ENCODE data around the gene AFAP1. TPM values are rescaled to one million over a fixed set of nuclear protein-coding genes. Genes with fewer than 3 reads are reported as not detected.

The AFAP1 gene
- 0.28 TPM for polyA plus RNA-seq (2012; ENCODE audit: missing spikeins)

GRCh38 chr4:7939377-7940108, at the start of gene AFAP1:
Gene AFAP1 (minus strand): TSS chr4:7939861. CDS start chr4:7872078, 67,783 bp downstream.
- FAIRE-seq (peak; percentile 74), DNase-seq (ENCODE audit: insufficient read length) (peak; percentile 94)
- TF ChIP-seq POLR2AphosphoS5 (IDR thresholded peaks at IDR 0.05; ENCODE audit: low read depth, low read length) = no peak
- no peak for TF ChIP-seq TAF1 (IDR thresholded peaks at IDR 0.05; ENCODE audit: borderline replicate concordance, low read depth, low read length)
- TF ChIP-seq POLR2A (IDR thresholded peaks at IDR 0.05; ENCODE audit: low read depth, low read length) = no peak

- TF ChIP-seq TAF1 (IDR thresholded peaks at IDR 0.05; ENCODE audit: borderline replicate concordance, low read depth, low read length) (no peak), POLR2AphosphoS5 (IDR thresholded peaks at IDR 0.05; ENCODE audit: low read depth, low read length) (no peak), POLR2A (IDR thresholded peaks at IDR 0.05; ENCODE audit: low read depth, low read length) (no peak)
- DNase-seq (ENCODE audit: insufficient read length) = no peak
- no peak for FAIRE-seq
Measured at GRCh38 chr4:7988437-7988836, 48.8 kb upstream of the AFAP1 start.

GRCh38 chr4:7987148-7987989, 47.7 kb upstream of the AFAP1 start:
- no peak for TF ChIP-seq POLR2AphosphoS5 (IDR thresholded peaks at IDR 0.05; ENCODE audit: low read depth, low read length)
- no peak for TF ChIP-seq TAF1 (IDR thresholded peaks at IDR 0.05; ENCODE audit: borderline replicate concordance, low read depth, low read length)
- TF ChIP-seq POLR2A (IDR thresholded peaks at IDR 0.05; ENCODE audit: low read depth, low read length) = no peak
- DNase-seq (ENCODE audit: insufficient read length) = peak; percentile 58
- peak; percentile 94 for FAIRE-seq

GRCh38 chr4:7985891-7986441, 46.3 kb upstream of the AFAP1 start:
- DNase-seq (ENCODE audit: insufficient read length) (no peak), FAIRE-seq (no peak)
- TF ChIP-seq POLR2A (IDR thresholded peaks at IDR 0.05; ENCODE audit: low read depth, low read length) (no peak), POLR2AphosphoS5 (IDR thresholded peaks at IDR 0.05; ENCODE audit: low read depth, low read length) (no peak), TAF1 (IDR thresholded peaks at IDR 0.05; ENCODE audit: borderline replicate concordance, low read depth, low read length) (no peak)

GRCh38 chr4:7985072-7985471, 45.4 kb upstream of the AFAP1 start:
- FAIRE-seq (no peak), DNase-seq (ENCODE audit: insufficient read length) (no peak)
- no peak for TF ChIP-seq POLR2AphosphoS5 (IDR thresholded peaks at IDR 0.05; ENCODE audit: low read depth, low read length)
- no peak for TF ChIP-seq TAF1 (IDR thresholded peaks at IDR 0.05; ENCODE audit: borderline replicate concordance, low read depth, low read length)
- no peak for TF ChIP-seq POLR2A (IDR thresholded peaks at IDR 0.05; ENCODE audit: low read depth, low read length)

GRCh38 chr4:7984286-7984925, 44.7 kb upstream of the AFAP1 start:
- DNase-seq (ENCODE audit: insufficient read length) = no peak
- no peak for FAIRE-seq
- TF ChIP-seq POLR2A (IDR thresholded peaks at IDR 0.05; ENCODE audit: low read depth, low read length) (no peak), POLR2AphosphoS5 (IDR thresholded peaks at IDR 0.05; ENCODE audit: low read depth, low read length) (no peak), TAF1 (IDR thresholded peaks at IDR 0.05; ENCODE audit: borderline replicate concordance, low read depth, low read length) (no peak)

- FAIRE-seq (no peak), DNase-seq (ENCODE audit: insufficient read length) (no peak)
- TF ChIP-seq POLR2A (IDR thresholded peaks at IDR 0.05; ENCODE audit: low read depth, low read length) = no peak
- no peak for TF ChIP-seq TAF1 (IDR thresholded peaks at IDR 0.05; ENCODE audit: borderline replicate concordance, low read depth, low read length)
- TF ChIP-seq POLR2AphosphoS5 (IDR thresholded peaks at IDR 0.05; ENCODE audit: low read depth, low read length) = no peak
Measured at GRCh38 chr4:7983296-7983695, 43.6 kb upstream of the AFAP1 start.

- no peak for DNase-seq (ENCODE audit: insufficient read length)
- TF ChIP-seq POLR2AphosphoS5 (IDR thresholded peaks at IDR 0.05; ENCODE audit: low read depth, low read length) (no peak), POLR2A (IDR thresholded peaks at IDR 0.05; ENCODE audit: low read depth, low read length) (no peak), TAF1 (IDR thresholded peaks at IDR 0.05; ENCODE audit: borderline replicate concordance, low read depth, low read length) (no peak)
- FAIRE-seq = no peak
Measured at GRCh38 chr4:7981738-7982394, 42.2 kb upstream of the AFAP1 start.

- TF ChIP-seq POLR2AphosphoS5 (IDR thresholded peaks at IDR 0.05; ENCODE audit: low read depth, low read length) = no peak
- TF ChIP-seq TAF1 (IDR thresholded peaks at IDR 0.05; ENCODE audit: borderline replicate concordance, low read depth, low read length) = no peak
- TF ChIP-seq POLR2A (IDR thresholded peaks at IDR 0.05; ENCODE audit: low read depth, low read length) = no peak
- FAIRE-seq = peak; percentile 46
- no peak for DNase-seq (ENCODE audit: insufficient read length)
Measured at GRCh38 chr4:7980036-7980435, 40.4 kb upstream of the AFAP1 start.

- TF ChIP-seq POLR2A (IDR thresholded peaks at IDR 0.05; ENCODE audit: low read depth, low read length) = no peak
- no peak for TF ChIP-seq POLR2AphosphoS5 (IDR thresholded peaks at IDR 0.05; ENCODE audit: low read depth, low read length)
- no peak for FAIRE-seq
- DNase-seq (ENCODE audit: insufficient read length) = no peak
Measured at GRCh38 chr4:7979652-7979968, 39.9 kb upstream of the AFAP1 start.
